Activated CD8-positive, alpha-beta T cell treated with anti-CD3 and anti-CD28 coated beads for 36 hours (primary cell): Measurements from ENCODE around the gene LGALS9B. TPM values are rescaled to one million over a fixed set of nuclear protein-coding genes. Genes with fewer than 3 reads are reported as not detected.
"Not testable (repeated sequence)": the region's sequence is repeated elsewhere in the genome, so short reads cannot be mapped to it uniquely, and the experiment has no call there.

ENCODE experiments used
- ATAC-seq: fragments of 200-7000 bp; cut with Tn5 transposase; one replicate; pipeline ENCODE4 v1.10.0; 2021; ENCODE audit warnings: mild to moderate bottlenecking, moderate library complexity
- CTCF ChIA-PET: fragments of 350-600 bp; sonication (Branson Sonifier 250); formaldehyde crosslinking; loops from one replicate; lab custom pipeline; 2021; ENCODE audit warnings: antibody characterized with exemption; lab: Charles Lee
- POLR2A ChIA-PET: fragments of 350-600 bp; sonication (Branson Sonifier 250); formaldehyde crosslinking; loops from one replicate; lab custom pipeline; 2021; ENCODE audit warnings: antibody characterized with exemption; lab: Charles Lee
- DNase-seq: peaks from one replicate; pipeline ENCODE4 v3.0.0-alpha.2; 2020
- H3K27ac Mint-ChIP-seq: one replicate; pipeline ENCODE4 v1.8.0; 2021; ENCODE audit warnings: mild to moderate bottlenecking, mixed read lengths
- H3K27me3 Mint-ChIP-seq: one replicate; pipeline ENCODE4 v1.8.0; 2021; ENCODE audit warnings: mixed read lengths
- H3K36me3 Mint-ChIP-seq: one replicate; pipeline ENCODE4 v1.8.0; 2021; ENCODE audit warnings: low read depth, mixed read lengths
- H3K4me1 Mint-ChIP-seq: one replicate; pipeline ENCODE4 v1.8.0; 2021; ENCODE audit warnings: low read depth, mixed read lengths
- H3K4me3 Mint-ChIP-seq: one replicate; pipeline ENCODE4 v1.8.0; 2021; ENCODE audit warnings: mild to moderate bottlenecking, moderate library complexity, mixed read lengths
- H3K9me3 Mint-ChIP-seq: one replicate; pipeline ENCODE4 v1.8.0; 2021; ENCODE audit warnings: mixed read lengths
- intact Hi-C: fragments of 100-400 bp; cut with micrococcal nuclease; formaldehyde crosslinking; loops from one replicate; pipeline ENCODE4 v1.10.0; 2022
- total RNA-seq, 2 experiments: library from RNA; stranded (reverse); gene quantifications; one replicate each; pipeline ENCODE4 v1.2.3, GENCODE V29; 2021

LGALS9B gene
- total RNA-seq, 2 experiments from 2014 or later, result not detected

- H3K27me3 Mint-ChIP-seq, H3K4me3 Mint-ChIP-seq, H3K27ac Mint-ChIP-seq, H3K4me1 Mint-ChIP-seq, H3K9me3 Mint-ChIP-seq, POLR2A ChIA-PET, CTCF ChIA-PET, ATAC-seq, H3K36me3 Mint-ChIP-seq, intact Hi-C loops, DNase-seq: not testable (repeated sequence)
Observed at GRCh38 chr17:20465535-20465934, 1.8 kb downstream of the LGALS9B start.

DNA sequence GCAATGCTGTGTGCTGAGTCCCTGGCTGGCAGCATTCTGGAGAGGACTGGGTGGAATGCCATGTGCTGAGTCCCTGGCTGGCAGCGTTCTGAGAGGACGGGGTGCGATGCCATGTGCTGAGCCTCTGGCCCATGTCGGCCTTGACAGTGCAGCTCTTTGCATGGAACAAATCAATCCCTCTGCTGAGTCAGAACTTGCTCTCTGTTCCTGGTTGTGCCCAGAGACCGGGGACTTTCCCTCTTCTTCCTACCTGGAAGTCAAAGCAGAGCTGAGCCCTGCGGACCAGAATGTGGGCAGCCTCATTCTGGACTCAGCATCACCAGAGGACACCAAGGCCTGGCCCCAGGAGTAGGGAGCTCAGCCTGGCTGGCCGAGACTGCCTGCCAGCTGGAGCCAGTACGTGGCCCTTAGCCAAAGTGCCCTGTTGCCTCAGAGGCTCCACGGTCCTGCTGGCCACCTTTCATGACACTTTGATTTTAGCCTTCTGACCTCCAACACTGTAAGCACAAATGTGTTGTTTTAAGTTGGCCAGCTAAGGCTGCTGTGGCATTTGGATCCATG is 2.4 kb downstream of the LGALS9B start:
- H3K27ac Mint-ChIP-seq, H3K27me3 Mint-ChIP-seq, H3K4me3 Mint-ChIP-seq, CTCF ChIA-PET, H3K9me3 Mint-ChIP-seq, H3K36me3 Mint-ChIP-seq, H3K4me1 Mint-ChIP-seq, intact Hi-C loops, ATAC-seq, POLR2A ChIA-PET, DNase-seq: not testable (repeated sequence)

DNA sequence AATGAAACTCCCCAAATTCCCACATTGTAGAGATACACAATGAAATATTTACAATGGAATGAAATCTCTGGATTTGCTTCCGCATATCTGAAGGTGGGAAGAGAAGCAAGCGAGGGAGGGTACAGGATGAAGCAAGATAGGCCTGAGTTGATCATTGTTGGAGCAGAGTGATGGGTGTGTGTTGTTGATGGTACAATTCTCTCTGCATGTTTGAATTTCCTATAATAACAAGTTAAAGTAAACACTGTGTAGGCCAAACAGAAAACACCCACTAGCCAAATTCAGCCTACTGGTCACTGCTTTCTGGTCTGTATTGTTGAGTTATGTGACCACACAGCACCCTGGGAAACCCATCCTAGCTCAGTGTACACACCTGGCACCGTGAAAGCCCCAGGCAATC is 5.2 kb downstream of the LGALS9B start:
- ATAC-seq, H3K36me3 Mint-ChIP-seq, CTCF ChIA-PET, H3K9me3 Mint-ChIP-seq, H3K27me3 Mint-ChIP-seq, H3K4me1 Mint-ChIP-seq, intact Hi-C loops, POLR2A ChIA-PET, H3K27ac Mint-ChIP-seq, H3K4me3 Mint-ChIP-seq, DNase-seq: not testable (repeated sequence)

GRCh38 chr17:20457848-20458381 is 9.4 kb downstream of the LGALS9B start:
- H3K4me3 Mint-ChIP-seq, H3K27me3 Mint-ChIP-seq, CTCF ChIA-PET, H3K36me3 Mint-ChIP-seq, DNase-seq, H3K9me3 Mint-ChIP-seq, H3K27ac Mint-ChIP-seq, H3K4me1 Mint-ChIP-seq, POLR2A ChIA-PET, ATAC-seq, intact Hi-C loops: not testable (repeated sequence)

GRCh38 chr17:20455106-20455505 is 12.2 kb downstream of the LGALS9B start:
- H3K9me3 Mint-ChIP-seq, POLR2A ChIA-PET, intact Hi-C loops, H3K27ac Mint-ChIP-seq, CTCF ChIA-PET, H3K36me3 Mint-ChIP-seq, ATAC-seq, H3K4me1 Mint-ChIP-seq, H3K4me3 Mint-ChIP-seq, H3K27me3 Mint-ChIP-seq, DNase-seq: not testable (repeated sequence)

GRCh38 chr17:20453820-20454434 is 13.4 kb downstream of the LGALS9B start:
- H3K9me3 Mint-ChIP-seq, H3K27me3 Mint-ChIP-seq, intact Hi-C loops, ATAC-seq, H3K36me3 Mint-ChIP-seq, POLR2A ChIA-PET, H3K27ac Mint-ChIP-seq, H3K4me3 Mint-ChIP-seq, DNase-seq, CTCF ChIA-PET, H3K4me1 Mint-ChIP-seq: not testable (repeated sequence)

DNA sequence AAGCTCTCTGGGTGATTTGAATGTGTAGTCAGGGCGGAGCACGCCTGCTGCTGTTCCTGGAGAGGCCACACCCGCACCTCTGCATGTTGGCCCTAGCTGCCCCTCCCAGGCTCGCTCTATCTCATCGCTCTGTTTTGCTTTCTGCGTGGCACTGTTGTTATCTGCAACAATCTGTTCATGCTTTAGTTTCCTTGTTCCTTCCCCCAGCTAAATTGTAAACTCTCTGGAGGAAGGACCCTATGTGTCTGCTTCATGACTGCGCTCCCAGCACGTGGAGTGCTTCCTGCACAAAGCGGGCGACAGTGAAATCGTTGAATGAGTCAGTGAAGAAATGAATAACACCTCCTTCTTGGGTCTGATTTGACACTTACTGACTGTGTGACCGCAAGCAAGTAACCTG is 16.5 kb downstream of the LGALS9B start:
- H3K4me1 Mint-ChIP-seq, H3K27ac Mint-ChIP-seq, H3K36me3 Mint-ChIP-seq, intact Hi-C loops, POLR2A ChIA-PET, CTCF ChIA-PET, H3K27me3 Mint-ChIP-seq, H3K9me3 Mint-ChIP-seq, H3K4me3 Mint-ChIP-seq: not testable (repeated sequence)
- peak; percentile 87 for ATAC-seq
- peak; percentile 63 for DNase-seq

DNA sequence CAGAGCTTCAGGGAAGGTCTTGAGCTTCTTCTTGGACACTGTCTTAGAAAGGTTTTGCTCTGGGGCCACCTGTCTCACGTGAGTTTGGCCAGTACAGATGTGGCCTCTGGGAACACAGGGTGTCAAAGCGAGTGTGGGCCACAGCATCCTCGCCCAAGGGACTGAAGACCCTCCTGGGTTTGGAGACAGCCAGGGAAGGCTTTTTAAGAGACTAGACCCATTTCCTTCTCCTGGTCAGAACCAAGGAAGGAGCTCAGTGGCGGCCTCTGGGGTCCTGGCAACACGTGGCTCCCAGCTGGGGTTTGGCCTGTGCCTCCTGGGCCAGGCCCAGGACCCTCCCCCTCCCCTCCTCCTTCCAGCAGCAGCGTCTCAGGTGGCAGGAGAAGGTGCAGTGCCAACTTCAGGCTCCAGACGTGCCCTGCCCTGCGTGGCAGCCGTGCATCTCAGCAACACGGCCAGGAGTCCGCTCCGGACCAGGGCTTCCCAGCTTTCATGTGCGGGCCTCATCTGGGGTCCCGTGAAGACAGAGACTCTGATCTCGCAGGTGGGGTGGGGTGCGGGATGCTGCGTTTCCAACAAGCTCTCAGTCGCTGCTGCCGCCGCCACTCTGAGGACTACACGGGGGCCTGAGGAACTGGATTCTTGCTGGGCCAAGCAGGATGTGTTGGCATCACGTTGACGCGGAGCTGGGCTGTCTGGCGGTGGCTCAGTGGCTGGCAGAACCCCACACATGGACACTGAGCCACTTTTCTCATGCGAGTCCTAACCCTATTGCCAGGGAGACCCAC is 19.6 kb downstream of the LGALS9B start:
- POLR2A ChIA-PET, CTCF ChIA-PET, H3K9me3 Mint-ChIP-seq, H3K27me3 Mint-ChIP-seq, H3K27ac Mint-ChIP-seq, DNase-seq, ATAC-seq, H3K36me3 Mint-ChIP-seq, intact Hi-C loops, H3K4me3 Mint-ChIP-seq, H3K4me1 Mint-ChIP-seq: not testable (repeated sequence)

DNA sequence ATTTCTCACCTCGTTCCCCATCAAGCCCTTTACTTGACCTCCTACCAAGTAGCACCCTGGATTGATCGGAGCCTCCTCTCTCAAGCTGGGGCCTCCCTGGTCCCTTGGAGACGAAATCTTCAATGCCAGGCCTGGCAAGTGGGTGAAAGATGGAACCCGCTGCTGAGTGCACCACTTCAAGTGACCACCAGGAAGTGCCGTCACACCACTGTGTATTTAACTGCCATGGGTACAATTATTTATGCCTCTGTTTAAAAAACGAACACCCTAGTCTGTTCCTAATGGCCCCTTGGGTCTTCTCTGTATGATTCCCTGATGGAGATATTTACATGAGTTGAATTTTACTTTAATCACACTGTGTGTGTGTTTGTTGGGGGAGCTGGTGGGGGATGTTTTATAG is 20.4 kb downstream of the LGALS9B start:
- H3K27ac Mint-ChIP-seq, POLR2A ChIA-PET, H3K36me3 Mint-ChIP-seq, intact Hi-C loops, H3K9me3 Mint-ChIP-seq, H3K4me3 Mint-ChIP-seq, H3K4me1 Mint-ChIP-seq, H3K27me3 Mint-ChIP-seq, CTCF ChIA-PET, DNase-seq: not testable (repeated sequence)
- peak; percentile 53 for ATAC-seq

DNA sequence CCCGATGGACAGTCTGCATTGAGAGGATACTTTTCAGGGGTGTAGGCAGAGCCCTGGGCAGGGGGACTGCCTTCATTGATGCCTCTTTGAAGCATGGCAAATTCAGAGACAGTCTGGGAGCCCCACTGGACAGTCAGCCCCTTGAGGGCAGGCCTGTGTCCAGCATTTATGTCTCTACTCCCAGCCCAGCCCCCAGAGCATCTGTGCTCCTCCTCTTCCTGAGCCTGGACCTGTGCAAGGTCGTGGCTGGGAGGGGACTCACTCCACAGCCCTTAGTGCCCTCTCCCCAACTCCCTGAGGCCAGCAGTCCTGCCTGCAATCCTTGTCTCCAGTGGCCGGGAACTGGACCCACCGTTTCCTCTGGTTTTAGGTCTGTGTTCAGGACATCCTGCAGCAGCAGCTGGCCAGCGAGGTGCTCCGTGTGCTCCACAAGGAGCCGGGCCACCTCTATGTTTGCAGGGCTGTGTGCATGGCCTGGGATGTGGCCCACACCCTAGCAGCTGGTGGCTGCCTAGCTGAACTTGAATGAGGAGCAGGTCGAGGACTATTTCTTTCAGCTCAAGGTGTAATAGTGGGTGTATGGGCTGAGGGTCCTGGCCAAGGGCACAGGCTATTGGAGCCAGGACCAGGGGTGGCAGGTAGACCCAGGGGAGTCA is 22.6 kb downstream of the LGALS9B start:
- H3K36me3 Mint-ChIP-seq, POLR2A ChIA-PET, CTCF ChIA-PET, H3K27me3 Mint-ChIP-seq, ATAC-seq, intact Hi-C loops, H3K4me1 Mint-ChIP-seq, H3K27ac Mint-ChIP-seq, DNase-seq, H3K4me3 Mint-ChIP-seq, H3K9me3 Mint-ChIP-seq: not testable (repeated sequence)

DNA sequence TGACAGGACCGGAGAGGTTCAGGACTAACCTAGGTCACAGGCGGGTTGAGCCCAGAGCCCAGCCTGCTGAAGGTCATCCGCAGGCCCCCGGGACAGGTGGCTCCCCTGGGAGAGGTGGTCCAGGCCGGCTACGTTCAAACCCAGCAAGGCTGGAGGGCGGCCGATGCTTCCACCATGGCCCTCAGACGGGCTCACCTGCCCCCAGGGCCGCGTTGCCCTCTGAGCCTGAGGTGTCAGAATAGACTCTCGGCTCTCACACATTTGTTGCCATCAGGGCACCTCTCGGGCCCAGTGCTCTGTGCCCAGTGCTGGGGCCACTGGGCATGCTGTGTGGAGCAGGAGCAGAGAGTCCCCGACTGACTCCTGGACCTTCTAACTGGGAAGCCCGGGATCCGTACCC is 23.2 kb downstream of the LGALS9B start:
- DNase-seq, H3K36me3 Mint-ChIP-seq, H3K27ac Mint-ChIP-seq, H3K4me3 Mint-ChIP-seq, H3K4me1 Mint-ChIP-seq, ATAC-seq, POLR2A ChIA-PET, H3K27me3 Mint-ChIP-seq, H3K9me3 Mint-ChIP-seq, intact Hi-C loops, CTCF ChIA-PET: not testable (repeated sequence)
